Measurements from ENCODE around the gene ELP1.

GRCh38 chr9:108937561-108938305, 3.8 kb upstream of the ELP1 start:
- TF ChIP-seq, protein P1, sequence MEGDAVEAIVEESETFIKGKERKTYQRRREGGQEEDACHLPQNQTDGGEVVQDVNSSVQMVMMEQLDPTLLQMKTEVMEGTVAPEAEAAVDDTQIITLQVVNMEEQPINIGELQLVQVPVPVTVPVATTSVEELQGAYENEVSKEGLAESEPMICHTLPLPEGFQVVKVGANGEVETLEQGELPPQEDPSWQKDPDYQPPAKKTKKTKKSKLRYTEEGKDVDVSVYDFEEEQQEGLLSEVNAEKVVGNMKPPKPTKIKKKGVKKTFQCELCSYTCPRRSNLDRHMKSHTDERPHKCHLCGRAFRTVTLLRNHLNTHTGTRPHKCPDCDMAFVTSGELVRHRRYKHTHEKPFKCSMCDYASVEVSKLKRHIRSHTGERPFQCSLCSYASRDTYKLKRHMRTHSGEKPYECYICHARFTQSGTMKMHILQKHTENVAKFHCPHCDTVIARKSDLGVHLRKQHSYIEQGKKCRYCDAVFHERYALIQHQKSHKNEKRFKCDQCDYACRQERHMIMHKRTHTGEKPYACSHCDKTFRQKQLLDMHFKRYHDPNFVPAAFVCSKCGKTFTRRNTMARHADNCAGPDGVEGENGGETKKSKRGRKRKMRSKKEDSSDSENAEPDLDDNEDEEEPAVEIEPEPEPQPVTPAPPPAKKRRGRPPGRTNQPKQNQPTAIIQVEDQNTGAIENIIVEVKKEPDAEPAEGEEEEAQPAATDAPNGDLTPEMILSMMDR (IDR thresholded peaks at IDR 0.05; ENCODE audit: extremely low read depth in 1 of 2, insufficient read depth in 1 of 2, low read depth in 1 of 2, low read length in 2 of 2), result no peak
- TF ChIP-seq POLR2AphosphoS5 (IDR thresholded peaks at IDR 0.05; ENCODE audit: insufficient read depth, low read depth, low read length) (no peak), JUN (IDR thresholded peaks at IDR 0.05; ENCODE audit: borderline replicate concordance, insufficient read depth, insufficient read length, low read depth) (no peak), POLR2A (IDR thresholded peaks at IDR 0.05; ENCODE audit: low read depth, low read length) (no peak), MYC (IDR thresholded peaks at IDR 0.05; ENCODE audit: low read depth, low read length) (no peak), EZH2 (IDR thresholded peaks at IDR 0.05; ENCODE audit: borderline replicate concordance, low read depth, low read length, severe bottlenecking) (no peak)

Data from endothelial cell of umbilical vein (primary cell).